HEK293T (cell line): ENCODE data around the gene KAT6B.

Experiments used
- CTCF ChIA-PET: fragments of 350-600 bp; formaldehyde crosslinking; extraction: SDS; loops from one replicate; lab custom pipeline; 2021; ENCODE audit warnings: antibody characterized with exemption, inconsistent platforms; lab: Yijun Ruan, JAX
- POLR2A ChIA-PET: fragments of 350-600 bp; formaldehyde crosslinking; extraction: SDS; loops from one replicate; lab custom pipeline; 2020; ENCODE audit warnings: antibody characterized with exemption, inconsistent platforms; lab: Yijun Ruan, JAX
- DNase-seq: peaks from one replicate; pipeline ENCODE4 v3.0.0; 2012; ENCODE audit warnings: mixed read lengths; ENCODE audit errors: extremely low spot score
- ARNT ChIP-seq: fragments of 450-650 bp; IDR thresholded peaks from 2 replicates; pipeline ENCODE4 v1.6.1; 2017; ENCODE audit warnings: mild to moderate bottlenecking
- BHLHE40 ChIP-seq: fragments of 450-650 bp; IDR thresholded peaks from 2 replicates; pipeline ENCODE4 v1.6.1; 2016; ENCODE audit warnings: mild to moderate bottlenecking, moderate library complexity, borderline replicate concordance
- CTBP1 ChIP-seq: fragments of 450-650 bp; IDR thresholded peaks from 2 replicates; pipeline ENCODE4 v1.6.1; 2016; ENCODE audit warnings: borderline replicate concordance
- ELF4 ChIP-seq: fragments of 450-650 bp; IDR thresholded peaks from 2 replicates; pipeline ENCODE4 v1.6.1; 2017; ENCODE audit warnings: antibody characterized with exemption
- FOXA1 ChIP-seq: fragments of 450-650 bp; IDR thresholded peaks from 2 replicates; pipeline ENCODE4 v1.6.1; 2016; ENCODE audit warnings: mild to moderate bottlenecking
- FOXK2 ChIP-seq: fragments of 450-650 bp; IDR thresholded peaks from 2 replicates; pipeline ENCODE4 v1.6.1; 2016; ENCODE audit warnings: mild to moderate bottlenecking
- FOXM1 ChIP-seq: fragments of 450-650 bp; IDR thresholded peaks from 2 replicates; pipeline ENCODE4 v1.6.1; 2017; ENCODE audit warnings: mild to moderate bottlenecking, borderline replicate concordance
- HDGF ChIP-seq: fragments of 450-650 bp; IDR thresholded peaks from 2 replicates; pipeline ENCODE4 v1.6.1; 2017; ENCODE audit warnings: antibody characterized with exemption, borderline replicate concordance
- L3MBTL2 ChIP-seq: fragments of 450-650 bp; conservative IDR thresholded peaks from 2 replicates; pipeline ENCODE4 v1.6.1; 2016; ENCODE audit warnings: mild to moderate bottlenecking
- LEF1 ChIP-seq: fragments of 450-650 bp; IDR thresholded peaks from 2 replicates; pipeline ENCODE4 v1.6.1; 2017; ENCODE audit warnings: mild to moderate bottlenecking, borderline replicate concordance
- NFRKB ChIP-seq: fragments of 450-650 bp; IDR thresholded peaks from 2 replicates; pipeline ENCODE4 v1.6.1; 2016; ENCODE audit warnings: mild to moderate bottlenecking, moderate library complexity
- PKNOX1 ChIP-seq: fragments of 450-650 bp; IDR thresholded peaks from 2 replicates; pipeline ENCODE4 v1.6.1; 2016
- SP1 ChIP-seq: fragments of 450-650 bp; IDR thresholded peaks from 2 replicates; pipeline ENCODE4 v1.6.1; 2017
- SUZ12 ChIP-seq: fragments of 450-650 bp; IDR thresholded peaks from 2 replicates; pipeline ENCODE4 v1.6.1; 2016; ENCODE audit warnings: mild to moderate bottlenecking
- TARDBP ChIP-seq: fragments of 450-650 bp; IDR thresholded peaks from 2 replicates; pipeline ENCODE4 v1.6.1; 2016
- ZNF384 ChIP-seq: fragments of 450-650 bp; IDR thresholded peaks from 2 replicates; pipeline ENCODE4 v1.6.1; 2016

The KAT6B gene

GRCh38 chr10:74922921-74923320, 96.5 kb downstream of the KAT6B start:
- no peak for DNase-seq
- ChIA-PET POLR2A (no interaction called here), CTCF (no interaction called here)

GRCh38 chr10:74923556-74923955, 97.2 kb downstream of the KAT6B start:
- TF ChIP-seq SP1 (no peak), PKNOX1 (peak; percentile 44), ELF4 (no peak)
- DNase-seq: no peak
- ChIA-PET CTCF (no interaction called here), POLR2A (no interaction called here)

More at GRCh38 chr10:74922921-74923320, 96.5 kb downstream of the KAT6B start:
- TF ChIP-seq HDGF (no peak), FOXK2 (no peak), TARDBP (no peak)

- no peak for DNase-seq
- TF ChIP-seq TARDBP: no peak
- no peak for TF ChIP-seq L3MBTL2
- no peak for TF ChIP-seq BHLHE40
- no peak for TF ChIP-seq SP1
- 0 out of 2 replicates have a peak, but pooled peaks have one; percentile 10 for TF ChIP-seq ZNF384
- no peak for TF ChIP-seq NFRKB
- TF ChIP-seq FOXA1: no peak
- TF ChIP-seq CTBP1: no peak
- peak; percentile 81 for TF ChIP-seq PKNOX1
- POLR2A ChIA-PET: no interaction called here
- CTCF ChIA-PET: no interaction called here
Measured at GRCh38 chr10:74924251-74924963, 98.0 kb downstream of the KAT6B start.

GRCh38 chr10:74925291-74925690, 98.9 kb downstream of the KAT6B start:
- ChIA-PET CTCF (no interaction called here), POLR2A (no interaction called here)
- DNase-seq: no peak
- TF ChIP-seq FOXA1 (no peak), BHLHE40 (no peak), L3MBTL2 (no peak), NFRKB (no peak)

GRCh38 chr10:74925708-74926107, 99.3 kb downstream of the KAT6B start:
- DNase-seq: no peak
- no peak for TF ChIP-seq FOXK2
- TF ChIP-seq ARNT: no peak
- no peak for TF ChIP-seq CTBP1
- no peak for TF ChIP-seq HDGF
- no peak for TF ChIP-seq ZNF384
- no peak for TF ChIP-seq L3MBTL2
- TF ChIP-seq LEF1: no peak
- TF ChIP-seq FOXM1: no peak
- TF ChIP-seq ELF4: no peak
- no peak for TF ChIP-seq PKNOX1
- no peak for TF ChIP-seq SP1
- TF ChIP-seq SUZ12: no peak
- no peak for TF ChIP-seq FOXA1
- no peak for TF ChIP-seq NFRKB
- TF ChIP-seq TARDBP: no peak
- TF ChIP-seq BHLHE40: no peak
- CTCF ChIA-PET: no interaction called here
- POLR2A ChIA-PET: no interaction called here

GRCh38 chr10:74926791-74927585, 100.6 kb downstream of the KAT6B start:
- CTCF ChIA-PET: no interaction called here
- POLR2A ChIA-PET: no interaction called here
- TF ChIP-seq TARDBP: no peak
- no peak for TF ChIP-seq NFRKB
- no peak for TF ChIP-seq BHLHE40
- TF ChIP-seq PKNOX1: no peak
- no peak for TF ChIP-seq LEF1
- no peak for TF ChIP-seq CTBP1
- no peak for TF ChIP-seq ELF4
- TF ChIP-seq FOXA1: no peak
- TF ChIP-seq ZNF384: no peak
- no peak for TF ChIP-seq FOXM1
- TF ChIP-seq SP1: no peak
- no peak for TF ChIP-seq SUZ12
- no peak for TF ChIP-seq L3MBTL2
- no peak for TF ChIP-seq ARNT
- no peak for TF ChIP-seq FOXK2
- TF ChIP-seq HDGF: no peak
- no peak for DNase-seq
